IMR-90 (cell line): Measurements from ENCODE around the gene SLIT3. TPM values are rescaled to one million over a fixed set of nuclear protein-coding genes. Genes with fewer than 3 reads are reported as not detected.

ENCODE experiments used
- ATAC-seq: fragments of 200-7000 bp; cut with Tn5 transposase; 2 replicates; pipeline ENCODE4 v1.9.1; 2020; ENCODE audit warnings: low read depth, mild to moderate bottlenecking, moderate library complexity
- BruUV-seq: library from RNA; stranded (reverse); fragments of 400-500 nt; replicated peaks from 2 replicates; lab custom pipeline; 2021; lab: Mats Ljungman, UMichigan
- CTCF ChIA-PET: fragments of 300-600 bp; formaldehyde crosslinking; extraction: SDS; loops from one replicate; lab custom pipeline; 2021; ENCODE audit warnings: antibody characterized with exemption; lab: Yijun Ruan, JAX
- POLR2A ChIA-PET: fragments of 300-600 bp; sonication (Branson Sonifier 250); formaldehyde crosslinking; loops from one replicate; lab custom pipeline; 2022; ENCODE audit warnings: antibody characterized with exemption; ENCODE audit not compliant: unreplicated experiment; lab: Charles Lee
- DNase-seq: peaks from one replicate; pipeline ENCODE4 v3.0.0; 2013
- H2AFZ ChIP-seq: replicated peaks from 2 replicates; pipeline ENCODE3; 2013; ENCODE audit warnings: low read length, mild to moderate bottlenecking; ENCODE audit not compliant: poor library complexity
- H2AK5ac ChIP-seq: 2 replicates; pipeline ENCODE4 v1.6.1; 2013; ENCODE audit warnings: low read depth, low read length, inconsistent platforms
- H2AK9ac ChIP-seq: replicated peaks from 2 replicates; pipeline ENCODE3; 2013; ENCODE audit warnings: mild to moderate bottlenecking, low read depth, low read length, moderate library complexity; ENCODE audit not compliant: poor library complexity
- H2BK120ac ChIP-seq: 2 replicates; pipeline ENCODE4 v1.6.1; 2013; ENCODE audit warnings: low read depth, low read length, inconsistent platforms
- H2BK15ac ChIP-seq: 3 replicates; pipeline ENCODE4 v1.6.1; 2013; ENCODE audit warnings: low read depth, low read length, inconsistent platforms
- H2BK20ac ChIP-seq: 2 replicates; pipeline ENCODE4 v1.6.1; 2013; ENCODE audit warnings: low read depth, mild to moderate bottlenecking, inconsistent platforms, low read length, moderate library complexity
- H2BK5ac ChIP-seq: 2 replicates; pipeline ENCODE4 v1.6.1; 2013; ENCODE audit warnings: mild to moderate bottlenecking, low read depth, low read length, inconsistent platforms; ENCODE audit not compliant: poor library complexity, severe bottlenecking
- H3K14ac ChIP-seq: replicated peaks from 2 replicates; pipeline ENCODE4 v1.6.1; 2013; ENCODE audit warnings: low read depth, low read length, inconsistent platforms
- H3K18ac ChIP-seq: 2 replicates; pipeline ENCODE4 v1.6.1; 2013; ENCODE audit warnings: low read depth, low read length, control low read depth
- H3K23ac ChIP-seq: 2 replicates; pipeline ENCODE4 v1.6.1; 2013; ENCODE audit warnings: low read depth, low read length, inconsistent platforms
- H3K27ac ChIP-seq: 2 replicates; pipeline ENCODE4 v1.5.1; 2013; ENCODE audit warnings: mild to moderate bottlenecking, control low read depth, low read length; ENCODE audit not compliant: insufficient read depth
- H3K27me3 ChIP-seq: 2 replicates; pipeline ENCODE4 v1.6.1; 2013; ENCODE audit warnings: low read length; ENCODE audit not compliant: control insufficient read depth, insufficient read depth
- H3K36me3 ChIP-seq: 2 replicates; pipeline ENCODE4 v1.6.1; 2013; ENCODE audit warnings: low read length, mixed read lengths; ENCODE audit not compliant: control insufficient read depth, insufficient read depth
- H3K4ac ChIP-seq: 2 replicates; pipeline ENCODE4 v1.6.1; 2013; ENCODE audit warnings: low read depth, low read length, inconsistent platforms
- H3K4me1 ChIP-seq: 2 replicates; pipeline ENCODE4 v1.6.1; 2013; ENCODE audit warnings: low read length, mixed read lengths; ENCODE audit not compliant: control insufficient read depth, insufficient read depth
- H3K4me2 ChIP-seq: 2 replicates; pipeline ENCODE4 v1.6.1; 2013; ENCODE audit warnings: low read depth, mild to moderate bottlenecking, control low read depth, low read length, moderate library complexity
- H3K4me3 ChIP-seq: 2 replicates; pipeline ENCODE4 v1.5.1; 2013; ENCODE audit warnings: low read depth, mild to moderate bottlenecking, control low read depth, low read length, moderate library complexity; ENCODE audit not compliant: insufficient read depth
- H3K56ac ChIP-seq: 2 replicates; pipeline ENCODE4 v1.6.1; 2013; ENCODE audit warnings: low read length, inconsistent platforms; ENCODE audit not compliant: insufficient read depth; ENCODE audit errors: extremely low read depth
- H3K79me1 ChIP-seq, 2 experiments: 2 replicates each; pipeline ENCODE4 v1.6.1; 2013; ENCODE audit warnings: low read length in 2 of 2, inconsistent platforms in 1 of 2, low read depth in 1 of 2
- H3K9ac ChIP-seq: 2 replicates; pipeline ENCODE4 v1.6.1; 2013; ENCODE audit warnings: low read depth, low read length, control low read depth
- H3K9me1 ChIP-seq: 2 replicates; pipeline ENCODE4 v1.6.1; 2013; ENCODE audit warnings: low read length, inconsistent platforms; ENCODE audit not compliant: insufficient read depth
- H3K9me3 ChIP-seq: 2 replicates; pipeline ENCODE4 v1.6.1; 2013; ENCODE audit warnings: low read length; ENCODE audit not compliant: control insufficient read depth, insufficient read depth
- H4K20me1 ChIP-seq: 2 replicates; pipeline ENCODE4 v1.6.1; 2013; ENCODE audit warnings: low read length, inconsistent platforms; ENCODE audit not compliant: insufficient read depth
- H4K5ac ChIP-seq: 2 replicates; pipeline ENCODE4 v1.6.1; 2013; ENCODE audit warnings: mild to moderate bottlenecking, low read depth, low read length, control low read depth
- H4K8ac ChIP-seq, 2 experiments: 2 replicates each; pipeline ENCODE4 v1.6.1; 2013; ENCODE audit warnings: low read depth in 2 of 2, low read length in 2 of 2, control low read depth in 1 of 2, inconsistent platforms in 1 of 2
- H4K91ac ChIP-seq: 2 replicates; pipeline ENCODE4 v1.6.1; 2013; ENCODE audit warnings: low read depth, low read length, inconsistent platforms; ENCODE audit not compliant: insufficient read depth
- CEBPB ChIP-seq: IDR thresholded peaks from 2 replicates; pipeline ENCODE4 v1.6.1; 2012; ENCODE audit warnings: low read depth, low read length, improper control_type of control experiment
- CTCF ChIP-seq: conservative IDR thresholded peaks from 2 replicates; pipeline ENCODE4 v1.5.1; 2012; ENCODE audit warnings: mild to moderate bottlenecking, low read depth, low read length, improper control_type of control experiment
- ELK1 ChIP-seq: fragments of 150-350 bp; IDR thresholded peaks from 2 replicates; pipeline ENCODE4 v1.6.1; 2016; ENCODE audit warnings: low read depth, mild to moderate bottlenecking, low read length, moderate library complexity, borderline replicate concordance
- FOS ChIP-seq: fragments of 150-350 bp; IDR thresholded peaks from 2 replicates; pipeline ENCODE4 v1.6.1; 2016; ENCODE audit warnings: low read depth, low read length
- MAFK ChIP-seq: IDR thresholded peaks from 2 replicates; pipeline ENCODE4 v1.6.1; 2012; ENCODE audit warnings: low read depth, low read length, improper control_type of control experiment
- MXI1 ChIP-seq: IDR thresholded peaks from 2 replicates; pipeline ENCODE4 v1.6.1; 2012; ENCODE audit warnings: low read depth, mild to moderate bottlenecking, low read length, moderate library complexity, borderline replicate concordance
- NFE2L2 ChIP-seq: fragments of 150-350 bp; IDR thresholded peaks from 2 replicates; pipeline ENCODE4 v1.6.1; 2016; ENCODE audit warnings: low read depth, mild to moderate bottlenecking, low read length
- POLR2A ChIP-seq: IDR thresholded peaks from 2 replicates; pipeline ENCODE4 v1.6.1; 2012; ENCODE audit warnings: mild to moderate bottlenecking, low read depth, low read length
- RAD21 ChIP-seq: IDR thresholded peaks from 2 replicates; pipeline ENCODE4 v1.6.1; 2012; ENCODE audit warnings: low read length, improper control_type of control experiment
- RCOR1 ChIP-seq: IDR thresholded peaks from 2 replicates; pipeline ENCODE4 v1.6.1; 2012; ENCODE audit warnings: mild to moderate bottlenecking, low read length, improper control_type of control experiment; ENCODE audit not compliant: insufficient replicate concordance
- SMC3 ChIP-seq: fragments of 150-350 bp; IDR thresholded peaks from 2 replicates; pipeline ENCODE4 v1.6.1; 2016; ENCODE audit warnings: low read depth, mild to moderate bottlenecking, antibody characterized with exemption, low read length, moderate library complexity
- USF2 ChIP-seq: fragments of 150-350 bp; IDR thresholded peaks from 2 replicates; pipeline ENCODE4 v1.6.1; 2017; ENCODE audit warnings: mild to moderate bottlenecking, antibody characterized with exemption, low read length, low read depth
- WGBS, 2 experiments: methylation state at CpG; one replicate each; pipeline versions ENCODE4 v1.1.5 to v1.1.7; 2013; ENCODE audit warnings: missing lambda C conversion rate in 2 of 2; ENCODE audit not compliant: insufficient read length in 1 of 2; ENCODE audit errors: extremely low coverage in 2 of 2; 5-methylcytosine and 5-hydroxymethylcytosine counted together
- dilution Hi-C: fragments of 300-500 bp; cut with HindIII; formaldehyde crosslinking; loops from one replicate; pipeline ENCODE4 v1.14.3; 2018; ENCODE audit warnings: low sequenced_read_pairs; ENCODE audit not compliant: unreplicated experiment
- in situ Hi-C: fragments of 300-500 bp; cut with MboI; formaldehyde crosslinking; loops from 3 replicates; pipeline ENCODE4 v1.14.3; 2019; ENCODE audit warnings: low sequenced_read_pairs, inconsistent platforms, mixed read lengths
- intact Hi-C: fragments of 100-400 bp; cut with micrococcal nuclease; formaldehyde crosslinking; loops from 2 replicates; pipeline ENCODE4 v1.10.0; 2022
- polyA plus RNA-seq, 3 experiments: library from polyadenylated mRNA; depleted of rRNA; stranded (reverse); fragments of >200 nt; gene quantifications; 2 replicates each; pipeline ENCODE4 v1.2.3, GENCODE V29; 2012; ENCODE audit warnings: low replicate concordance in 1 of 3
- total RNA-seq: library from RNA; depleted of rRNA; stranded (reverse); fragments of >200 nt; gene quantifications from 2 replicates; pipeline ENCODE4 v1.2.3, GENCODE V29; 2012

The SLIT3 gene
- total and polyA plus RNA-seq, 2 of the 4 experiments (the other 2 are of a cell fraction) = 0.18 to 0.50 TPM

- no peak overlapping the region for H2BK5ac ChIP-seq
- H3K9me1 ChIP-seq = no peaks in the 10 kb centered on the region; the same call in 1 of the 2 replicates
- H4K91ac ChIP-seq = no peak overlapping the region
- DNase-seq (no peak), ATAC-seq (no peak)
- H4K8ac ChIP-seq = no peak overlapping the region
- no peaks in the 10 kb centered on the region for H3K36me3 ChIP-seq
- H2BK15ac ChIP-seq = no peak overlapping the region
- H3K4me1 ChIP-seq = no peaks in the 10 kb centered on the region
- H3K18ac ChIP-seq = no peak overlapping the region
- no peaks in the 10 kb centered on the region for H4K20me1 ChIP-seq
- H3K9ac ChIP-seq = no peak overlapping the region
- no peak overlapping the region for H2AK9ac ChIP-seq
- no peak overlapping the region for H3K14ac ChIP-seq
- no peaks in the 10 kb centered on the region for H3K27me3 ChIP-seq
- no peak overlapping the region for H3K56ac ChIP-seq
- BruUV-seq = no TSS peak
- H3K23ac ChIP-seq = no peak overlapping the region
- H2BK120ac ChIP-seq = no peak overlapping the region
- H2AFZ ChIP-seq = no peak overlapping the region
- no peaks in the 10 kb centered on the region for H3K79me1 ChIP-seq
- no peaks in the 10 kb centered on the region for H3K9me3 ChIP-seq
- no peak overlapping the region for H4K5ac ChIP-seq
- CTCF ChIA-PET = interaction anchor here (0.9 kb wide), 1 partner anchor 14 kb away, joined by 3 read pairs; no protein-coding TSS in a partner anchor
- in situ Hi-C loops = no loop called here
- no peak overlapping the region for H3K4me3 ChIP-seq
- no peak overlapping the region for H3K4ac ChIP-seq
- dilution Hi-C loops = no loop called here
- POLR2A ChIA-PET = no interaction called here
- TF ChIP-seq MXI1 (no peak), MAFK (no peak), FOS (no peak), SMC3 (no peak), NFE2L2 (no peak), RCOR1 (no peak), POLR2A (no peak), CEBPB (no peak), RAD21 (no peak), USF2 (no peak), CTCF (no peak), ELK1 (no peak)
- no peak overlapping the region for H3K4me2 ChIP-seq
- H2BK20ac ChIP-seq = no peak overlapping the region
- no peak overlapping the region for H3K27ac ChIP-seq
- intact Hi-C loops = no loop called here
- no peak overlapping the region for H2AK5ac ChIP-seq
- 63% methylated on average over 6 of the region's 12 CpGs; no CpG with 5 or more reads in 1 of the 2 experiments for WGBS, 2 experiments
These were observed 28.1 kb downstream of the SLIT3 start for GRCh38 chr5:169272731-169273427.
